Right atrium auricular region (tissue), 2 donors: ENCODE results near the gene SHD. TPM values are rescaled to one million over a fixed set of nuclear protein-coding genes. Genes with fewer than 3 reads are reported as not detected.

ENCODE experiments used
- DNase-seq: peaks from one replicate; pipeline ENCODE4 v3.0.0-alpha.2; 2019; ENCODE audit warnings: low spot score
- H3K27ac ChIP-seq, 2 donors: fragments of 200-600 bp; sonication (generic); 1 replicate in 1 of 2; 2 replicates in 1 of 2; pipeline ENCODE4 v1.5.1; 2016 to 2019
- H3K27me3 ChIP-seq, 2 donors: fragments of 200-600 bp; sonication (generic); one replicate each; pipeline versions ENCODE4 v1.5.1 to v1.6.0; 2017 to 2019
- H3K36me3 ChIP-seq: fragments of 200-600 bp; sonication (generic); one replicate; pipeline ENCODE4 v1.5.1; 2016
- H3K4me1 ChIP-seq, 2 donors: fragments of 200-600 bp; sonication (generic); one replicate each; pipeline versions ENCODE4 v1.5.1 to v1.6.0; 2017 to 2019
- H3K4me3 ChIP-seq, 2 donors: fragments of 200-600 bp; sonication (generic); 1 replicate in 1 of 2; 2 replicates in 1 of 2; pipeline ENCODE4 v1.5.1; 2017 to 2019; ENCODE audit warnings: mild to moderate bottlenecking in 1 of 2, moderate library complexity in 1 of 2
- H3K9me3 ChIP-seq, 2 donors: fragments of 200-600 bp; sonication (generic); one replicate each; pipeline ENCODE4 v1.5.1; 2019
- total RNA-seq, 2 donors: library from RNA; depleted of rRNA; stranded (reverse); fragments of >200 nt; gene quantifications; one replicate each; pipeline ENCODE4 v1.1.0, GENCODE V29; 2016
- TF ChIP-seq, protein P1 (sequence below), 2 donors: fragments of 200-600 bp; sonication (generic); IDR thresholded peaks; one replicate each; pipeline ENCODE4 v1.5.1; 2019; ENCODE audit warnings: antibody characterized with exemption in 2 of 2

SHD gene
- total RNA-seq, 2 donors from 2014 or later: 24.2 to 24.6 TPM

DNA sequence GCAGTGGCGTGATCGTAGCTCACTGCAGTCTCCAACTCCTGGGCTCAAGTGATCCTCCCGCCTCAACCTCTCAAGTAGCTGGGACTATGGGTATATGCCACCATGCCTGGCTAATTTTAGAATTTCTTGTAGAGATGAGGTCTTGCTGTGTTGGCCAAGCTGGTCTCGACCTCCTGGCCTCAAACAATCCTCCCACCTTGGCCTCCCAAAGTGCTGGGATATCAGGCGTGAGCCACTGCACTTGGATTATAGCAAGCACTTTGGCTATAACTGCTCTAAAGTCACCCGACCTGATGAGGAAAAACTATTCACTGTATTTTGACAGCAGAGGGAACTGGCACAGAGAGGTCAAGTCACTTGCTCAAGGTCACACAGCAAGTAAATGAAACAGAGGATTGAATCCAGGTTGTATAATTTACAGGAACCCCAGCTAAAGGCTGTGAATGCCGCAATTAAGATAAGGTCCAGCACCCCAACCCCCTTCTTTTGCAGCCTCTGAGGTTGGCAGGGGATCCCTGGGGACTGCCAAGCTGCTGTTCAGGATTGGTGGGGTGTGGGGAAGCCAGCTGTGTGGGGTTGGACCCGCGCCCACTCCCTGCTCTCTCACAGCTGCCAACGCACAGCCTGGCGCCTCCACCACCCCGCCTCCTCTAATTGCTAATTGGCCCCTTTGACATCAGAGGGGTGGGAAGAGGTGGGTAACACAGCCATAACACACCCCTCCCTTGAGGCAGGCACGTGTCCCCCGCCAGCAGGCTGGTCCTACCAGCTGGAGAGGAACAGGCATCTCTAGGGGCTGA is 17.1 kb downstream of the SHD start:
- DNase-seq: no peak
- Histone ChIP-seq H3K27ac (no peak overlapping the region), H3K4me3 (no peak overlapping the region), H3K9me3 (no peaks in the 10 kb centered on the region), H3K27me3 (no peaks in the 10 kb centered on the region), H3K4me1 (no peaks in the 10 kb centered on the region), H3K36me3 (no peaks in the 10 kb centered on the region)
- TF ChIP-seq, protein P1, sequence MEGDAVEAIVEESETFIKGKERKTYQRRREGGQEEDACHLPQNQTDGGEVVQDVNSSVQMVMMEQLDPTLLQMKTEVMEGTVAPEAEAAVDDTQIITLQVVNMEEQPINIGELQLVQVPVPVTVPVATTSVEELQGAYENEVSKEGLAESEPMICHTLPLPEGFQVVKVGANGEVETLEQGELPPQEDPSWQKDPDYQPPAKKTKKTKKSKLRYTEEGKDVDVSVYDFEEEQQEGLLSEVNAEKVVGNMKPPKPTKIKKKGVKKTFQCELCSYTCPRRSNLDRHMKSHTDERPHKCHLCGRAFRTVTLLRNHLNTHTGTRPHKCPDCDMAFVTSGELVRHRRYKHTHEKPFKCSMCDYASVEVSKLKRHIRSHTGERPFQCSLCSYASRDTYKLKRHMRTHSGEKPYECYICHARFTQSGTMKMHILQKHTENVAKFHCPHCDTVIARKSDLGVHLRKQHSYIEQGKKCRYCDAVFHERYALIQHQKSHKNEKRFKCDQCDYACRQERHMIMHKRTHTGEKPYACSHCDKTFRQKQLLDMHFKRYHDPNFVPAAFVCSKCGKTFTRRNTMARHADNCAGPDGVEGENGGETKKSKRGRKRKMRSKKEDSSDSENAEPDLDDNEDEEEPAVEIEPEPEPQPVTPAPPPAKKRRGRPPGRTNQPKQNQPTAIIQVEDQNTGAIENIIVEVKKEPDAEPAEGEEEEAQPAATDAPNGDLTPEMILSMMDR (IDR thresholded peaks at IDR 0.05): no peak

DNA sequence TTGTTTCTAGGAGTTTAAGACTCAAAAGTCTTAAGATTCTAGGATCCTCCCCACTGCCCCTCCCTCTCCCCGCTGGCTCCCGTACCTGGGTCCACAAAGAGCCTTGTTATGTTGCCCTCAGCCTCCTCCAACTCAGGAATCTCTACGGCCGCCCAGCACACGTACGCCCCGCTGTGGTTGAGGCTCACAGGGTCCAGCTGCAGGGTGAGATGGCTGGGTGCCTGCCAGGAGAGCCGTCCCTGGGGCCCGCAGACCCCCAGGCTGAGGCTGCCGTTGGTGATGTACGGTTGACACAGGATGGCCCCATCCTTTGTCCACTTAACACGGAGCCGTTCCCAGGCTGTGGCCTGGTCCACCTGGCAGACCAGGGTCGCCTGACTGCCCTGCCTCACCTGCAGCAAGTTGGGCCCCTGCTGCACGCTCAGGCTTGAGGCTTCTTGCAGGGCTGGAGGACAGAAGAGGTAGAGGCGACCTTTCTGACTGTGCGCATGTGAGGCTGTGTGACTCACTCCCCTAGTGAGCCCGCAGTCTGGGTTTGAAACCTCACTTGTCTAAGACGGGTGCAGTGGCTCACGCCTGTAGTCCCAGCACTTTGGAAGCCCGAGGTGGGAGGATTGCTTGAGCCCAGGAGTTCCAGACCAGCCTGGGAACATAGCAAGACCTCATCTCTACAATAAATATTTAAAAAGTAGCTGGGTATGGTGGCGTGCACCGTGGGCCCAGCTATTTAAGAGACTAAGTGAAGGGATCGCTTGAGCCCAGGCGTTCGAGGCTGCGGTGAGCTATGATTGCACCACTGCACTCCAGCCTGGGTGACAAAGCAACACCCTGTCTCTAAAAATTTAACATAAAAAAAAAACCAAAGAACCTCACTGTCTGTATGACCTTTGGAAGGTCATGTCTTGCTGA is 19.1 kb downstream of the SHD start:
- no peaks in the 10 kb centered on the region for H3K27me3 ChIP-seq
- TF ChIP-seq, protein P1 (IDR thresholded peaks at IDR 0.05): no peak
- H3K9me3 ChIP-seq: no peaks in the 10 kb centered on the region
- no peaks in the 10 kb centered on the region for H3K4me1 ChIP-seq
- no peak overlapping the region for H3K4me3 ChIP-seq
- H3K27ac ChIP-seq: no peak overlapping the region
- H3K36me3 ChIP-seq: no peaks in the 10 kb centered on the region
- DNase-seq: no peak

DNA sequence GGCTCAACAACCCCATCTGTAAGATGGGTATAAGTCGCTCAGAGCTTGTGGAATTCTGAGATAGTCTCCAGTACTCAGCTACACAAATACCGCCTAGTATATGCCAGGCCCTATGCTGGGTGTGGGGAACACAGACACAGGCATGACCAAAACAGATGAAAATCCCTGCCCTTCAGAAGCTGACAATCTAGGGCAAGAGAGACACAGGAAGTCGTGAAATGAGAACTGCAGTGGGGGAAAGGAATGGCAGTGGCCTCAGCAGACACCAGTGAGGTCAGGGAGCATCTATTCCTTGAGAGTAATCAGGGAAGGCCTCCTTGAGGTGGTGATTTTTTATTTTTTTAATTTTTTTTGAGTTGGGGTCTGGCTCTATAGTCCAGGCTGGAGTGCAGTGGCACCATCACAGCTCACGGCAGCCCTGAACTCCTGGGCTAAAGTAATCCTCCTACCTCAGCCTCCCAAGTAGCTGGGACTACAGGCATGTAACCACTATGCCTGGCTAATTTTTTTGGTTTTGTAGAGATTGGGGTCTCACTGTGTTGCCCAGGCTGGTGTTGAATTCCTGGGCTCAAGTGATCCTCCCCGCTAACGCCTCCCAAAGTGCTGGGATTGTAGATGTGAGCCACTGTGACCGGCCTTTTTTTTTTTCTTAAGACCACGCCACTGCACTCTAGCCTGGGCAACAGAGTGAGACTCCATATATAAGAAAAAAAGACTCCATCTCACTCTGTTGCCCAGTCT is 19.9 kb downstream of the SHD start:
- no peaks in the 10 kb centered on the region for H3K36me3 ChIP-seq
- no peak overlapping the region for H3K27ac ChIP-seq
- H3K27me3 ChIP-seq: no peaks in the 10 kb centered on the region
- no peak overlapping the region for H3K4me3 ChIP-seq
- no peak for DNase-seq
- peaks cover 0 to under 1% of the 10 kb centered on the region in 2 donors for H3K4me1 ChIP-seq
- TF ChIP-seq, protein P1 (IDR thresholded peaks at IDR 0.05): no peak
- no peaks in the 10 kb centered on the region for H3K9me3 ChIP-seq

DNA sequence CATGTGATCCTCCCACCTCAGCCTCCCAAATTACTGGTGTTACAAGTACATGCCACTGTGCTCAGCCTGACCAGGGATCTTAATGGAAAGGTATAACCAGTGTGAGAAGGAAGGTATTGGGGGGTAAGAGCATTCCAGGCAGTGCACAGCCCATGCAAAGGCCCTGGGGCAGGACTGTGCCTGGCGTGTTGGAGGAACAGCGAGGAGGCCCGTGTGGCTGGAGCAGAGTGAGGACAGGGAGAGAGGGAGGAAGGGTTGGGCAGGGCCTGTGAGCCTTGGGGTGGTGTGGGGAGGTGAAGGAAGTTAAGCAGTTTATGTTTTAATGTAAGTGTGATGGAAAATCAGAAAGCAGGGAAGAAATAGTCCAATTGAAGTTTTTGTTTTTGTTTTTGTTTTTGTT is 21.5 kb downstream of the SHD start:
- DNase-seq: no peak
- Histone ChIP-seq H3K36me3 (no peaks in the 10 kb centered on the region), H3K4me1 (peaks cover 0 to 7% of the 10 kb centered on the region in 2 donors), H3K27ac (no peak overlapping the region), H3K27me3 (no peaks in the 10 kb centered on the region), H3K4me3 (no peak overlapping the region), H3K9me3 (no peaks in the 10 kb centered on the region)
- TF ChIP-seq, protein P1 (IDR thresholded peaks at IDR 0.05): no peak

DNA sequence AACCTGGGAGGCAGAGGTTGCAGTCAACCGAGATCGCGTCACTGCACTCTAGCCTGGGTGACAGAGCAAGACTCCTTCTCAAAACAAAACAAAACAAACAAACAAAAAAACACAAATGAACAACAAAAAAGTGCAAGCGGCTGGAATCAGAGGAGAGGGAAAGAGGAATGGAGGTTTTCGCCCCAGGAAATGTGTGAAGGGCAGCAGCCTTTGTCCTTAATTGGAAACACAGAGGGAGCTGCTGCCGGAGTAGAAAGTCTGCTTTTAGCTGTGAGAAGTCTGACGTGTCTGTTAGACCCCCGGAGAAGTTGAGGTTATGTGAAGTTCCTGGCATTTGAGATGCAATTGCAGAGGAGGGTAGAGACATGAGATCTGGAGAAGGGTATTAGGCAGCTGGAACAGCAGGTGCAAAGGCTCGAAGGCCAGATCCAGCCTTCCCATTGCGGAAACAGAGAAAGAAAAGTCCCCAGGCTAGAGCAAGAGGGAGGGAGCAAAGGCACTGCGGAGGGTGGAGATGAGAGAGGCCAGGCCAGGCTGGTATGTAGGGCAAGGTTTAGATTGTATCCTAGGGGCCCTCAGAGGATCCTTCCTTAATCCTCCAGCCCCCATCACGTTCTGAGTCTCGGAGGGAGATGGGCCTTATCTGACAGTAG is 22.6 kb downstream of the SHD start:
- no peak for DNase-seq
- TF ChIP-seq, protein P1 (IDR thresholded peaks at IDR 0.05): no peak
- Histone ChIP-seq H3K4me1 (peaks cover 0 to 7% of the 10 kb centered on the region in 2 donors), H3K27me3 (no peaks in the 10 kb centered on the region), H3K27ac (no peak overlapping the region), H3K4me3 (no peak overlapping the region), H3K9me3 (no peaks in the 10 kb centered on the region), H3K36me3 (no peaks in the 10 kb centered on the region)
